Endothelial cell of umbilical vein (primary cell): Measurements from ENCODE around the gene SNX9. TPM values are rescaled to one million over a fixed set of nuclear protein-coding genes. Genes with fewer than 3 reads are reported as not detected.

ENCODE experiments used
- BruUV-seq: library from RNA; stranded (reverse); fragments of 400-500 nt; replicated peaks from 2 replicates; lab custom pipeline; 2021; lab: Mats Ljungman, UMichigan
- CTCF ChIA-PET: fragments of 300-600, 350-600 bp; sonication (Branson Sonifier 250); formaldehyde crosslinking; loops from one replicate; lab custom pipeline; 2021; ENCODE audit warnings: antibody characterized with exemption, inconsistent platforms; lab: Charles Lee
- POLR2A ChIA-PET: fragments of 300-600, 350-600 bp; sonication (Branson Sonifier 250); formaldehyde crosslinking; loops from one replicate; lab custom pipeline; 2021; ENCODE audit warnings: antibody characterized with exemption, inconsistent platforms; lab: Charles Lee
- DNase-seq: peaks from one replicate; pipeline ENCODE4 v3.0.0-alpha.2; 2011; ENCODE audit warnings: low read depth, low spot score
- FAIRE-seq: peaks from 2 replicates; lab custom pipeline; 2011; peaks lifted over from hg19 to GRCh38; lab: Jason Lieb, UNC
- H2AFZ ChIP-seq: 2 replicates; pipeline ENCODE4 v1.6.0; 2012; ENCODE audit warnings: low read depth, low read length, control low read depth, inconsistent platforms
- H3K27ac ChIP-seq: 2 replicates; pipeline ENCODE4 v1.5.1; 2011; ENCODE audit warnings: low read depth, mild to moderate bottlenecking, control low read depth, low read length, moderate library complexity; ENCODE audit not compliant: insufficient read depth
- H3K27me3 ChIP-seq, 2 experiments: 2 replicates each; pipeline versions ENCODE4 v1.6.0 to v1.6.1; 2011; ENCODE audit warnings: low read length in 2 of 2, mixed read lengths in 1 of 2; ENCODE audit not compliant: control insufficient read depth in 2 of 2, insufficient read depth in 2 of 2
- H3K36me3 ChIP-seq, 2 experiments: 2 replicates in 1 of 2; 3 replicates in 1 of 2; pipeline ENCODE4 v1.5.1; 2011; ENCODE audit warnings: low read length in 2 of 2, mild to moderate bottlenecking in 1 of 2, moderate library complexity in 1 of 2; ENCODE audit not compliant: control insufficient read depth in 2 of 2, insufficient read depth in 2 of 2; ENCODE audit errors: extremely low read depth in 1 of 2
- H3K4me1 ChIP-seq: 3 replicates; pipeline ENCODE4 v1.5.1; 2011; ENCODE audit warnings: mild to moderate bottlenecking, low read length; ENCODE audit not compliant: control insufficient read depth, insufficient read depth; ENCODE audit errors: extremely low read depth
- H3K4me2 ChIP-seq: 2 replicates; pipeline ENCODE4 v1.6.1; 2011; ENCODE audit warnings: low read length, control low read depth, mixed read lengths; ENCODE audit not compliant: insufficient read depth
- H3K4me3 ChIP-seq, 3 experiments: fragments of 200-600 bp in 1 of 3; sonication (generic), shearing (Covaris generic) in 1 of 3; replicated peaks in 1 of 3; 2 replicates each; pipeline ENCODE4 v1.5.1; 2011 to 2016; ENCODE audit warnings: control low read depth in 3 of 3, low read length in 3 of 3, mild to moderate bottlenecking in 2 of 3, inconsistent platforms in 1 of 3, low read depth in 1 of 3, moderate library complexity in 1 of 3; ENCODE audit not compliant: insufficient read depth in 1 of 3
- H3K79me2 ChIP-seq: 2 replicates; pipeline ENCODE4 v1.6.0; 2012; ENCODE audit warnings: low read length, inconsistent platforms; ENCODE audit not compliant: control insufficient read depth, insufficient read depth
- H3K9ac ChIP-seq: replicated peaks from 2 replicates; pipeline ENCODE3; 2011; ENCODE audit warnings: low read length, control low read depth; ENCODE audit not compliant: insufficient read depth; ENCODE audit errors: extremely low read depth
- H3K9me1 ChIP-seq: replicated peaks from 3 replicates; pipeline ENCODE4 v1.6.0; 2011; ENCODE audit warnings: mild to moderate bottlenecking, low read length; ENCODE audit not compliant: control insufficient read depth, insufficient read depth; ENCODE audit errors: extremely low read depth
- H3K9me3 ChIP-seq: replicated peaks from 2 replicates; pipeline ENCODE4 v1.5.1; 2012; ENCODE audit warnings: low read length, inconsistent platforms; ENCODE audit not compliant: control insufficient read depth, insufficient read depth
- H4K20me1 ChIP-seq: replicated peaks from 2 replicates; pipeline ENCODE3; 2011; ENCODE audit warnings: mild to moderate bottlenecking, low read length; ENCODE audit not compliant: control insufficient read depth, insufficient read depth; ENCODE audit errors: extremely low read depth
- EZH2 ChIP-seq: IDR thresholded peaks from 2 replicates; pipeline ENCODE4 v1.6.1; 2012; ENCODE audit warnings: borderline replicate concordance, low read depth, mild to moderate bottlenecking, moderate library complexity, low read length, inconsistent platforms; ENCODE audit not compliant: severe bottlenecking
- FOS ChIP-seq: IDR thresholded peaks from 2 replicates; pipeline ENCODE4 v1.6.1; 2011; ENCODE audit warnings: mild to moderate bottlenecking, low read length, moderate library complexity, borderline replicate concordance; ENCODE audit not compliant: insufficient read depth
- GATA2 ChIP-seq: IDR thresholded peaks from 2 replicates; pipeline ENCODE4 v1.7.0; 2011; ENCODE audit warnings: low read depth, mild to moderate bottlenecking, moderate library complexity, mixed read lengths, low read length; ENCODE audit not compliant: insufficient read length, insufficient read depth
- JUN ChIP-seq: IDR thresholded peaks from 2 replicates; pipeline ENCODE4 v1.6.1; 2011; ENCODE audit warnings: borderline replicate concordance, low read depth; ENCODE audit not compliant: insufficient read length, insufficient read depth
- MYC ChIP-seq: IDR thresholded peaks from one replicate; pipeline ENCODE4 v1.6.1; 2011; ENCODE audit warnings: mild to moderate bottlenecking, low read depth, low read length
- POLR2A ChIP-seq: IDR thresholded peaks from 2 replicates; pipeline ENCODE4 v1.6.1; 2012; ENCODE audit warnings: low read depth, mild to moderate bottlenecking, control low read depth, low read length
- POLR2AphosphoS5 ChIP-seq: IDR thresholded peaks from 2 replicates; pipeline ENCODE4 v1.6.1; 2012; ENCODE audit warnings: low read depth, mild to moderate bottlenecking, control low read depth, low read length, moderate library complexity; ENCODE audit not compliant: insufficient read depth
- dilution Hi-C: fragments of 300-500 bp; cut with MboI; formaldehyde crosslinking; loops from one replicate; pipeline ENCODE4 v1.15.0; 2019; ENCODE audit warnings: low sequenced_read_pairs; ENCODE audit not compliant: extremely low pct_ligation_motif_present
- intact Hi-C: fragments of 100-400 bp; cut with micrococcal nuclease; formaldehyde crosslinking; loops from one replicate; pipeline ENCODE4 v1.10.0; 2022
- polyA plus RNA-seq, 4 experiments: library from polyadenylated mRNA; depleted of rRNA in 3 of 4; stranded (reverse) in 3 of 4; unstranded in 1 of 4; fragments of >200 nt; gene quantifications; 2 replicates each; pipeline versions ENCODE4 v1.2.1 to v1.2.3, GENCODE V29; 2011 to 2012; ENCODE audit warnings: missing spikeins in 1 of 4
- total RNA-seq: library from RNA; stranded (reverse); gene quantifications from 2 replicates; pipeline ENCODE4 v1.2.3, GENCODE V29; 2021
- TF ChIP-seq, protein P1 (sequence below), 2 donors: IDR thresholded peaks; 1 replicate in 1 of 2; 2 replicates in 1 of 2; pipeline ENCODE4 v1.5.1; 2011; ENCODE audit warnings: low read length in 2 of 2, mild to moderate bottlenecking in 2 of 2, moderate library complexity in 2 of 2, control low read depth in 1 of 2, inconsistent platforms in 1 of 2, low read depth in 1 of 2; ENCODE audit not compliant: insufficient read depth in 1 of 2; ENCODE audit errors: extremely low read depth in 1 of 2
- TF ChIP-seq, protein P2 (sequence below): IDR thresholded peaks from 2 replicates; pipeline ENCODE4 v1.6.1; 2011; ENCODE audit not compliant: insufficient read depth, insufficient read length

The SNX9 gene
- total and polyA plus RNA-seq, 2 donors (not counting 3 experiments of a cell fraction or from before 2014, with no cell fraction given), result 27.5 to 54.5 TPM

DNA sequence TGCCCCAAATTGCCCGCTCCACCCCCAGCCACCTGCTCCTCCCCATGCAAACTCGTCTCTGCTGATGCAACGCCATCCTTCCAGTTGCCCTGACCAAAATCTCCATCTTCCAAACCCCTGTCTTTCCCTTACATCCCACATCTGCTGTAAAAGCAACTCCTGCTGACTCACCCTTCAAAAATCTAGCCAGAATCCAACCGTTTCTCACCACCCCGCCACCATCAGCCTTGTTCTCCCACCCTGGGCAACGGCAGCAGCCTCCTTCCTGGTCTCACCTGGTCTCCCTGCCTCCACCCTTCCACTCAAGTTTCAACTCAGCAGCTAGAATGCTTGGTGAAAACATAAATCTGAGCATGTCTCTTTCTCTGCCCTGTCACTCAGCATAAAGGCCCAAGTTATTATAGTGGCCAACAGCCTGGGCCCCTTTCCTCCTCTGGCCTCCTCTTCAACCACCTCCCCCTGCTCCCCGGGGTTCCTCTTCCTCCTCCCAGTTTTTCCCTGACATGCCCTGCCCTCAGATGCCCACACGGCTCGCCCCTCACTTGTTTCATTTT, 151.4 kb downstream of the SNX9 start:
- ChIA-PET POLR2A (no interaction called here), CTCF (no interaction called here)
- intact Hi-C loops (no loop called here), dilution Hi-C loops (no loop called here)
- Histone ChIP-seq H3K4me1 (no peaks in the 10 kb centered on the region), H4K20me1 (no peaks in the 10 kb centered on the region), H3K9ac (no peak overlapping the region), H3K79me2 (no peaks in the 10 kb centered on the region), H3K4me3 (no peak overlapping the region), H3K36me3 (no peaks in the 10 kb centered on the region), H2AFZ (no peak overlapping the region), H3K9me1 (no peaks in the 10 kb centered on the region), H3K4me2 (no peak overlapping the region), H3K27ac (no peak overlapping the region), H3K9me3 (no peaks in the 10 kb centered on the region), H3K27me3 (no peaks in the 10 kb centered on the region)
- no peak for DNase-seq
- BruUV-seq, result no TSS peak
- FAIRE-seq, result no peak
- TF ChIP-seq GATA2, result no peak
- TF ChIP-seq POLR2A, result no peak
- TF ChIP-seq JUN, result no peak
- no peak for TF ChIP-seq POLR2AphosphoS5
- TF ChIP-seq MYC, result no peak

GRCh38 chr6:157974967-157975366, 151.9 kb downstream of the SNX9 start:
- Histone ChIP-seq H3K9me1 (no peaks in the 10 kb centered on the region), H3K9ac (no peak overlapping the region), H3K36me3 (no peaks in the 10 kb centered on the region), H3K4me2 (no peak overlapping the region), H3K9me3 (no peaks in the 10 kb centered on the region), H3K27me3 (no peaks in the 10 kb centered on the region), H2AFZ (no peak overlapping the region), H3K4me3 (no peak overlapping the region), H3K4me1 (no peaks in the 10 kb centered on the region), H3K27ac (no peak overlapping the region), H3K79me2 (no peaks in the 10 kb centered on the region), H4K20me1 (no peaks in the 10 kb centered on the region)
- ChIA-PET POLR2A (no interaction called here), CTCF (no interaction called here)
- dilution Hi-C loops (no loop called here), intact Hi-C loops (no loop called here)
- DNase-seq, result no peak
- BruUV-seq, result no TSS peak
- FAIRE-seq, result no peak
- no peak for TF ChIP-seq POLR2AphosphoS5
- TF ChIP-seq GATA2, result no peak
- TF ChIP-seq EZH2, result no peak
- TF ChIP-seq MYC, result no peak
- TF ChIP-seq, protein P1, sequence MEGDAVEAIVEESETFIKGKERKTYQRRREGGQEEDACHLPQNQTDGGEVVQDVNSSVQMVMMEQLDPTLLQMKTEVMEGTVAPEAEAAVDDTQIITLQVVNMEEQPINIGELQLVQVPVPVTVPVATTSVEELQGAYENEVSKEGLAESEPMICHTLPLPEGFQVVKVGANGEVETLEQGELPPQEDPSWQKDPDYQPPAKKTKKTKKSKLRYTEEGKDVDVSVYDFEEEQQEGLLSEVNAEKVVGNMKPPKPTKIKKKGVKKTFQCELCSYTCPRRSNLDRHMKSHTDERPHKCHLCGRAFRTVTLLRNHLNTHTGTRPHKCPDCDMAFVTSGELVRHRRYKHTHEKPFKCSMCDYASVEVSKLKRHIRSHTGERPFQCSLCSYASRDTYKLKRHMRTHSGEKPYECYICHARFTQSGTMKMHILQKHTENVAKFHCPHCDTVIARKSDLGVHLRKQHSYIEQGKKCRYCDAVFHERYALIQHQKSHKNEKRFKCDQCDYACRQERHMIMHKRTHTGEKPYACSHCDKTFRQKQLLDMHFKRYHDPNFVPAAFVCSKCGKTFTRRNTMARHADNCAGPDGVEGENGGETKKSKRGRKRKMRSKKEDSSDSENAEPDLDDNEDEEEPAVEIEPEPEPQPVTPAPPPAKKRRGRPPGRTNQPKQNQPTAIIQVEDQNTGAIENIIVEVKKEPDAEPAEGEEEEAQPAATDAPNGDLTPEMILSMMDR (IDR thresholded peaks at IDR 0.05; ENCODE audit: extremely low read depth in 1 of 2, insufficient read depth in 1 of 2, low read depth in 1 of 2, low read length in 2 of 2), result no peak
- no peak for TF ChIP-seq POLR2A
- TF ChIP-seq FOS, result no peak
- no peak for TF ChIP-seq JUN
- TF ChIP-seq, protein P2, sequence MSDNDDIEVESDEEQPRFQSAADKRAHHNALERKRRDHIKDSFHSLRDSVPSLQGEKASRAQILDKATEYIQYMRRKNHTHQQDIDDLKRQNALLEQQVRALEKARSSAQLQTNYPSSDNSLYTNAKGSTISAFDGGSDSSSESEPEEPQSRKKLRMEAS, result no peak
